Parietal lobe (tissue), 1 donor: ENCODE measurements around the gene SLC8A2. TPM values are rescaled to one million over a fixed set of nuclear protein-coding genes. Genes with fewer than 3 reads are reported as not detected.

Source experiments
- total RNA-seq: library from RNA; depleted of rRNA; stranded (reverse); fragments of >200 nt; gene quantifications from one replicate; pipeline ENCODE4 v1.2.3, GENCODE V29; 2014

Gene SLC8A2
- total RNA-seq: 42.3 TPM

DNA sequence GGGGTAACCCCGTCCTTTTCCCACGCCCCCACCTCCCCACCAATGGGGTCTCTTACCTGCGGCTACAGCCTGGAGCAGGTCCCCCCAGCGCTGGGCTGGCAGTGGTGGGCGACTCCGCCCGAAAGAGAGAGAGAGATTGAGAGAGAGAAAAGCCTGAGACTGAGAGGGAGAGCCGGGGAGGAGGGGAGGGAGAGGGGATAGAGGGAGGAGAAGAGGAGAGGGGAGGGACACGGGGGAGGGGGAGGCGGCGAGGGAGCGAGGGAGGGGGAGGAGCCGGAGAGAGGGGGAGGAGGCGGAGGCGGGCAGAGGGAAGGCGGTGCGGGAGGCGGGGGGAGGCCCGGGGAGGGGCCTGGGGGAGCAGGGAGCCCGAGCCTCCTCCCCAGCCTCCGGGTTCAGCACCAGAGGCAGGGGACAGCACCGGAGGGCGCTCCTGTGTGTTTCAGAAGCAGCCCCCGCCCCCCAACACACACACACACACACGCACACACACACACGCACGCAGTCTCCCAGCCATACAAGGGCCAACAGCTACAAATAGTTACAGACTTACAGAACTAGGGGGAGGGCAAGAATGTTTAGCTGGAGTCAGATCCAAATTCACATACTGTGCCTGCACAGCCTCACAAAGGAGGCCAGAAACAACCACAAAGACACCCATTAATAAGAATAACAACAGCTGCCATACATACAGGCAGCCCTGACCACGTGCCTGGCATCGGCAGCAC is at the start of gene SLC8A2:
SLC8A2 (minus strand) TSS at position 161 of the 725 bp plus-strand sequence. CDS start 5,490 bp downstream, outside the sequence.

GRCh38 chr19:47514869-47515588 is 43.3 kb upstream of the SLC8A2 start, which contains the start of gene NAPA:
NAPA (minus strand) TSS chr19:47515063; CDS start chr19:47514940, 123 bp downstream.

GRCh38 chr19:47483800-47484690 is 12.4 kb upstream of the SLC8A2 start, which contains the start of gene KPTN:
KPTN (minus strand) TSS chr19:47484219; CDS start chr19:47484160, 59 bp downstream.

GRCh38 chr19:47419030-47419783 is 52.5 kb downstream of the SLC8A2 start, which contains the start of gene MEIS3:
MEIS3 (minus strand) TSS chr19:47419527; CDS start chr19:47419081, 446 bp downstream.

Other genes with a start within 250 kb of the SLC8A2 start
- gene BBC3, start 240.7 kb downstream of the SLC8A2 start, total RNA-seq: 10.3 TPM
- 3.8 TPM for gene CCDC9, start 215.4 kb downstream of the SLC8A2 start, total RNA-seq
- 5.0 TPM for gene INAFM1, start 197.0 kb downstream of the SLC8A2 start, total RNA-seq
- gene C5AR1, start 162.0 kb downstream of the SLC8A2 start, total RNA-seq: 0.31 TPM
- under 0.01 TPM for gene C5AR2, start 139.7 kb downstream of the SLC8A2 start, total RNA-seq
- 23.2 TPM for gene DHX34, start 122.6 kb downstream of the SLC8A2 start, total RNA-seq
- 94.8 TPM for gene MEIS3, start 52.4 kb downstream of the SLC8A2 start, total RNA-seq
- gene KPTN, start 12.3 kb upstream of the SLC8A2 start, total RNA-seq: 6.9 TPM
- gene NAPA, start 43.2 kb upstream of the SLC8A2 start, total RNA-seq: 59.2 TPM
- under 0.01 TPM for gene ZNF541, start 101.3 kb upstream of the SLC8A2 start, total RNA-seq
- 12.8 TPM for gene BICRA, start 137.2 kb upstream of the SLC8A2 start, total RNA-seq
- gene EHD2, start 241.5 kb upstream of the SLC8A2 start, total RNA-seq: 1.3 TPM